Trophoblast cell (in vitro differentiated cells and primary cell): ENCODE results near the gene DUSP1.

Experiments
- DNase-seq, 2 donors: peaks; one replicate each; pipeline ENCODE4 v3.0.0-alpha.2; 2016
- H2AFZ ChIP-seq: 2 replicates; pipeline ENCODE4 v1.6.1; 2013; ENCODE audit warnings: low read length, moderate library complexity, mild to moderate bottlenecking; ENCODE audit not compliant: insufficient read depth, poor library complexity
- H2AK5ac ChIP-seq: 2 replicates; pipeline ENCODE4 v1.6.1; 2013; ENCODE audit warnings: mild to moderate bottlenecking, low read length
- H2BK120ac ChIP-seq: 2 replicates; pipeline ENCODE4 v1.6.1; 2013; ENCODE audit warnings: low read length, mild to moderate bottlenecking, moderate library complexity; ENCODE audit not compliant: insufficient read depth, poor library complexity
- H2BK12ac ChIP-seq: 2 replicates; pipeline ENCODE4 v1.6.1; 2013; ENCODE audit warnings: mild to moderate bottlenecking, low read length, moderate library complexity
- H2BK5ac ChIP-seq: 2 replicates; pipeline ENCODE4 v1.6.1; 2013; ENCODE audit warnings: low read length, low read depth, moderate library complexity, mild to moderate bottlenecking; ENCODE audit not compliant: poor library complexity
- H3K14ac ChIP-seq: 2 replicates; pipeline ENCODE4 v1.6.1; 2013; ENCODE audit warnings: mild to moderate bottlenecking, low read length
- H3K18ac ChIP-seq: 2 replicates; pipeline ENCODE4 v1.6.1; 2013; ENCODE audit warnings: mild to moderate bottlenecking, low read length
- H3K23ac ChIP-seq: 2 replicates; pipeline ENCODE4 v1.6.1; 2013; ENCODE audit warnings: low read length
- H3K27ac ChIP-seq: 2 replicates; pipeline ENCODE4 v1.5.1; 2013; ENCODE audit warnings: low read depth, mild to moderate bottlenecking, inconsistent platforms, low read length, moderate library complexity
- H3K27me3 ChIP-seq: 2 replicates; pipeline ENCODE4 v1.6.1; 2013; ENCODE audit warnings: inconsistent platforms, mild to moderate bottlenecking, low read length, moderate library complexity; ENCODE audit not compliant: insufficient read depth
- H3K36me3 ChIP-seq, 2 experiments: 1 replicate in 1 of 2; 2 replicates in 1 of 2; pipeline ENCODE4 v1.6.1; 2013; ENCODE audit warnings: low read length in 2 of 2, mild to moderate bottlenecking in 2 of 2, moderate library complexity in 1 of 2; ENCODE audit not compliant: insufficient read depth in 2 of 2, control insufficient read depth in 1 of 2
- H3K4ac ChIP-seq: 2 replicates; pipeline ENCODE4 v1.6.1; 2013; ENCODE audit warnings: low read depth, mild to moderate bottlenecking, low read length, moderate library complexity
- H3K4me1 ChIP-seq, 2 experiments: 1 replicate in 1 of 2; 2 replicates in 1 of 2; pipeline ENCODE4 v1.6.1; 2013; ENCODE audit warnings: low read length in 2 of 2, mild to moderate bottlenecking in 2 of 2, moderate library complexity in 1 of 2; ENCODE audit not compliant: insufficient read depth in 2 of 2, control insufficient read depth in 1 of 2
- H3K4me2 ChIP-seq: 2 replicates; pipeline ENCODE4 v1.6.1; 2013; ENCODE audit warnings: inconsistent platforms, mild to moderate bottlenecking, low read length, moderate library complexity
- H3K4me3 ChIP-seq: 2 replicates; pipeline ENCODE4 v1.5.1; 2013; ENCODE audit warnings: mild to moderate bottlenecking, low read depth, low read length, inconsistent platforms
- H3K79me1 ChIP-seq: one replicate; pipeline ENCODE4 v1.6.1; 2013; ENCODE audit warnings: low read length
- H3K79me2 ChIP-seq: 2 replicates; pipeline ENCODE4 v1.6.1; 2013; ENCODE audit warnings: low read length, mild to moderate bottlenecking; ENCODE audit not compliant: control insufficient read depth, insufficient read depth, poor library complexity
- H3K9ac ChIP-seq: 2 replicates; pipeline ENCODE4 v1.6.1; 2013; ENCODE audit warnings: mild to moderate bottlenecking, low read length
- H3K9me3 ChIP-seq: 2 replicates; pipeline ENCODE4 v1.6.1; 2013; ENCODE audit warnings: low read depth, mild to moderate bottlenecking, control low read depth, inconsistent platforms, low read length; ENCODE audit not compliant: insufficient read depth
- H4K12ac ChIP-seq: 2 replicates; pipeline ENCODE4 v1.6.1; 2013; ENCODE audit warnings: low read depth, mild to moderate bottlenecking, low read length, moderate library complexity
- H4K8ac ChIP-seq: 2 replicates; pipeline ENCODE4 v1.6.1; 2013; ENCODE audit warnings: low read depth, mild to moderate bottlenecking, low read length, moderate library complexity
- H4K91ac ChIP-seq: one replicate; pipeline ENCODE4 v1.6.1; 2013; ENCODE audit warnings: low read depth, mild to moderate bottlenecking, low read length, moderate library complexity
- WGBS: extraction: QIAGEN DNeasy Blood & Tissue Kit; methylation state at CpG from one replicate; pipeline ENCODE4 v1.1.7; 2013; ENCODE audit warnings: missing lambda C conversion rate; ENCODE audit not compliant: insufficient read length, insufficient coverage; ENCODE audit errors: extremely low coverage; 5-methylcytosine and 5-hydroxymethylcytosine counted together

Gene DUSP1

GRCh38 chr5:172800088-172800551 lies 29.1 kb upstream of the DUSP1 start:
- H3K4me2 ChIP-seq = no peak overlapping the region
- H3K4me3 ChIP-seq = no peak overlapping the region
- peak; percentile 95 to 98 for DNase-seq
- H3K36me3 ChIP-seq = no peaks in the 10 kb centered on the region
- H3K4me1 ChIP-seq = peaks cover 4 to 14% of the 10 kb centered on the region in 2 experiments
- H2AK5ac ChIP-seq = no peak overlapping the region
- H3K79me2 ChIP-seq = no peaks in the 10 kb centered on the region
- H3K18ac ChIP-seq = no peak overlapping the region
- no peaks in the 10 kb centered on the region for H3K27me3 ChIP-seq
- no peak overlapping the region for H2BK120ac ChIP-seq
- no peak overlapping the region for H3K4ac ChIP-seq
- no CpG with 5 or more reads among the region's 16 CpGs for WGBS
- H2BK5ac ChIP-seq = no peak overlapping the region
- no peak overlapping the region for H3K27ac ChIP-seq
- H3K79me1 ChIP-seq = no peaks in the 10 kb centered on the region
- H4K8ac ChIP-seq = no peak overlapping the region
- H4K12ac ChIP-seq = no peak overlapping the region
- no peak overlapping the region for H4K91ac ChIP-seq
- H3K9me3 ChIP-seq = no peaks in the 10 kb centered on the region
- no peak overlapping the region for H2BK12ac ChIP-seq
- no peak overlapping the region for H3K14ac ChIP-seq
- H3K23ac ChIP-seq = no peak overlapping the region
- no peak overlapping the region for H3K9ac ChIP-seq
- peak overlapping the region; percentile 12 for H2AFZ ChIP-seq

DNA sequence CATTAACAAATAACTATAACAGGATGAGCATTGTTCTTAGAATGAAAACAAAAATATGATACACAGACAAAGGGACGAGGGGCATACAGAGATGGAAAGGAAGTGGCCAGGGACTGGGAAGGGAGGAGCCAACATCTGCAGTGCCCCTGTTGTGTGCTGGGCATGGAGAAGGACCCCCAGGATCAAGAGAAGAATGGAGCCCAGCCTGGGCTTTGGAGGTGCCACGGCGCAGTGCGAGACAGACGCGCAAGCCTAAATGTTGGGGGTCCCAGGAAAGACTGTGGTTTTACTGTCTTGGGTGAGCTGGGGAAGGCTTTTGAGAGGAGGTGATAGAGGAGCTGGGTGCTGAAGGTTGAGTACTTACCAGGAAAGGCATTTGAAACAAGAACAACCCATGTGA lies 28.4 kb upstream of the DUSP1 start:
- Histone ChIP-seq H3K9me3 (no peaks in the 10 kb centered on the region), H3K4me3 (no peak overlapping the region), H2AFZ (no peak overlapping the region), H3K4ac (no peak overlapping the region), H3K14ac (peak overlapping the region; percentile 32), H2BK120ac (no peak overlapping the region), H3K18ac (no peak overlapping the region), H3K27me3 (no peaks in the 10 kb centered on the region), H4K91ac (peak overlapping the region; percentile 19), H4K12ac (no peak overlapping the region), H3K27ac (no peak overlapping the region), H3K4me1 (peaks cover 4 to 14% of the 10 kb centered on the region in 2 experiments), H3K4me2 (no peak overlapping the region), H2BK5ac (no peak overlapping the region), H3K23ac (no peak overlapping the region), H2AK5ac (no peak overlapping the region), H3K79me2 (no peaks in the 10 kb centered on the region), H3K36me3 (no peaks in the 10 kb centered on the region), H3K9ac (no peak overlapping the region), H3K79me1 (no peaks in the 10 kb centered on the region), H2BK12ac (no peak overlapping the region), H4K8ac (no peak overlapping the region)
- no peak for DNase-seq
- no CpG with 5 or more reads among the region's 6 CpGs for WGBS

- H3K36me3 ChIP-seq = no peaks in the 10 kb centered on the region
- no peaks in the 10 kb centered on the region for H3K27me3 ChIP-seq
- no peak overlapping the region for H2BK120ac ChIP-seq
- no peak overlapping the region for H2BK5ac ChIP-seq
- H3K18ac ChIP-seq = no peak overlapping the region
- H3K9me3 ChIP-seq = no peaks in the 10 kb centered on the region
- WGBS = no CpG with 5 or more reads among the region's 14 CpGs
- no peak overlapping the region for H4K91ac ChIP-seq
- no peak overlapping the region for H4K12ac ChIP-seq
- H3K23ac ChIP-seq = no peak overlapping the region
- peak overlapping the region; percentile 18 for H2BK12ac ChIP-seq
- H4K8ac ChIP-seq = no peak overlapping the region
- no peak overlapping the region for H3K9ac ChIP-seq
- H3K14ac ChIP-seq = no peak overlapping the region
- H3K79me2 ChIP-seq = no peaks in the 10 kb centered on the region
- peaks cover 4 to 14% of the 10 kb centered on the region in 2 experiments for H3K4me1 ChIP-seq
- peak in 1 of 2 donors; percentile 37 for DNase-seq
- H3K27ac ChIP-seq = no peak overlapping the region
- H2AFZ ChIP-seq = no peak overlapping the region
- no peak overlapping the region for H3K4me3 ChIP-seq
- no peak overlapping the region for H3K4me2 ChIP-seq
- H3K4ac ChIP-seq = no peak overlapping the region
- H2AK5ac ChIP-seq = no peak overlapping the region
- H3K79me1 ChIP-seq = no peaks in the 10 kb centered on the region
Measured at GRCh38 chr5:172798422-172799215, 27.6 kb upstream of the DUSP1 start.

DNA sequence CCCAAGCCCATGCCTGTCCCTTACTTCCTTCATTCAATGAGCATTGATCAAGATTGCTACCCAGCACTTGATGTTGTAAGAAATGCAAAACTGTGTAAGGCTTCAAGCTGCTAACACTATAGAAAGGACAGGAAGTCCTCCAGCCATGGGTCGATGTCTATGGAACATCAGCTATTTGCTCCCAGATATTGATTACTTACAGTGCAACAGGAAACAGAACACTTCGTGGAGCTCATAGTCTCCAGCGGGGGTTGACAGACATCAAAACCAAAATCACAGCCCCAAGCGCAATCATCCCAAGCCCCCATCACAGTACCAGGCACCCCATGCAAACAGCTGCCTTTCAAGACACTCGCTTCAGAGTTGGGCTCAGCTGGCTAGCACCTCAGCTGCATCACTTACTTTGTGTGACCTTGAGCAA lies 26.8 kb upstream of the DUSP1 start:
- Histone ChIP-seq H3K79me2 (no peaks in the 10 kb centered on the region), H3K14ac (no peak overlapping the region)

More for the DNA sequence above, 26.8 kb upstream of the DUSP1 start:
- Histone ChIP-seq H3K4me1 (peaks cover 4 to 14% of the 10 kb centered on the region in 2 experiments), H2AK5ac (no peak overlapping the region), H3K4me3 (no peak overlapping the region), H2BK5ac (no peak overlapping the region), H2AFZ (no peak overlapping the region), H3K36me3 (no peaks in the 10 kb centered on the region), H3K18ac (no peak overlapping the region), H3K27ac (no peak overlapping the region), H2BK12ac (no peak overlapping the region), H4K8ac (no peak overlapping the region), H4K91ac (no peak overlapping the region), H2BK120ac (no peak overlapping the region), H3K23ac (no peak overlapping the region), H3K4ac (no peak overlapping the region), H3K9ac (no peak overlapping the region), H3K27me3 (no peaks in the 10 kb centered on the region), H3K4me2 (no peak overlapping the region), H3K79me1 (no peaks in the 10 kb centered on the region), H3K9me3 (no peaks in the 10 kb centered on the region), H4K12ac (no peak overlapping the region)
- DNase-seq = no peak
- WGBS = no CpG with 5 or more reads among the region's 5 CpGs
